Head of caudate nucleus (tissue), 42 donors: ENCODE measurements around the gene ARAP1.
A peak's percentile ranks its signal among the peaks of the same experiment; 100 is the strongest.

Experiments used
- DNase-seq, 42 donors: peaks; one replicate each; pipeline versions ENCODE4 v3.0.0 to v3.0.0-alpha.2; 2020 to 2021; ENCODE audit warnings: mixed read lengths in 7 of 42
- intact Hi-C: fragments of 100-400 bp; cut with DNase I; formaldehyde crosslinking; loops from one replicate; pipeline ENCODE4 v1.15.0; 2022

ARAP1 gene

DNA sequence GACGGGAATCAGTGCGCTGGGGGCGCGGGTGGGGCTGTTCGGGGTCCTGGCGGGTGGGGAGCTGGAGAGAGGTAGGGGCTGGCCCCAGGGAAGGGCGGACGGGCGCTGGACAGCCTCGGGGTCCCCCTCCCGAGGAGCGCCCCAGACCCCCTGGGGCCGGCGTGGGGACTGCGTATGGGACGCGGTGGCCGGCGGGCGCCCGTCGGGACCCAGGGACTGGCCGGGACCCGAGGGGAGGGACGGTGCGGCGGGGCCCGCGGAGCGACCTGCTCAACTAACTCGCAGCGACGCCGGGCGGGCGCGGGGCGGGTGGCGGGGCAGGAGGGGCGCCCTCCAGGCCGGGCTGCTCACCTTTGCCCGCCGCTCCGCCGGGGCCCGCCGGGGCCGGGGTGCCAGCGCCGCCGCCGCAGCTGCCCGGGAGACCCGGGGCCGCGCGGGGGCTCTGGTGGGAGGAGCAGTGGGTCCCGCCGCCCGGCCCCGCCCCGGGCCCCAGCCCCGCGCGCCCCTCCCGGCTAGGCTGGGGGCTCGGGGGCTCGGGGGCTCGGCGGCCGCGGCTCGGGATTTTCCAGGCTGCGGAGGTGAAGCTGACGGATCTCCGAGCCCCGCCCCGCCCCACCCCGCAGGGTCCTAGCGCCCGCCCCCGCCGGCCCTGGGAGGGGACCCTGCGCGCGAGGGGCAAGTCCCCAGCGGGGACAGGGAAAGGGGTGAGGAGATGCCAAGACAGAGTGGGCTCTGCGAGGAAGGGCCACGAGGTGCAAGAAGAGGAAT is 29.3 kb upstream of the ARAP1 start:
- intact Hi-C loops: no loop called here
- peak in 18 of 42 donors; percentile 37 to 79 (median 49) for DNase-seq

DNA sequence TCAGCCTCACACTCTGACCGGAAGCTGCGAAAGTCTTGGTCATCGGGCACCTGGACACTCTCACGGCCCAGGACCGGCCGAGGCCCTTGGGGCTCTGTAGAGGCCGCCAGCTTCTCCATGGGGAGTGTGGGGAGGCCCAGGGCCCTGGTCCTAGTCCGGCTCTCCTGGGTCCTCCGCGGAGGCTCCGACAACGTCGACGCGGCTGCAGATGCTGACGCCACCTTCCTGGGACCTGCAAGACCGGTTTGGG is 28.8 kb upstream of the ARAP1 start:
- intact Hi-C loops: no loop called here
- no peak for DNase-seq

DNA sequence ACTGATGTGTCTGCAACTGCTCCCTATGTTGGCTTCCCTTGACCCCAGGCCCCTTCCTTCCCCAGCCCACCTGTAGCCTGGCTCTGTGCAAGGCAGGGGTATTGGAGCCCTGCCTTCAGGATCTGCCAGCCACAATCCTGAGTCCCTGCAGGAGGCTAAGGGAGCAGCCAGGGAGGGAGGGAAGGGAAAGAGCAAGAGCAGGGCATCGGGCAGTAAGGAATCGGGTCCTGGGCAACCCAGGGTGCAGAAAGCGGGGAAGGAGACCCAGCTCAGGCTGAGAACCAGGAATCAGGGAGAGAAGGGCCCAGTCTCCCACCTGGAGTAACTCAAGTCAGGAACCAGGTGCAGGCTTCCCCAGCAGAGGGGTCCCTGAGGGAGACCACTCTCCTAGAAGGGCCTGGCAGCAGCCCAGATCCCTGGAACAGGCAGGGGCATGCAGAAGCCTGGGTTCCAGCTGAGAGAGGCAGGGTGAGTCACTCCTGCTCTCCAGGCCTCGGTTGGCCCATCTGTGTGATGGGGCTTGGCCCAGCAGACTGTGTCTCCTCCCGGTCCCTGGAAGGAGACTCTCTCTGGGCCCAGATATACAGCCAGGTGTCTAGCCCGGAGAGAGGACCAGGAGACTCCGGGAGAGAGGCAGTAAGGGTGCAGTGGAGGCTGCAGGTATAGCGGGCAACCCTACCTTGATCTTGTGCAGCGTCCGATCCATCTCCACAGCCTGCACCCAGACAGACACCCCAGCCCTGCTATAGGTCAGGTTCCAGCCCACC is 28.3 kb upstream of the ARAP1 start:
- no peak for DNase-seq
- intact Hi-C loops: no loop called here

DNA sequence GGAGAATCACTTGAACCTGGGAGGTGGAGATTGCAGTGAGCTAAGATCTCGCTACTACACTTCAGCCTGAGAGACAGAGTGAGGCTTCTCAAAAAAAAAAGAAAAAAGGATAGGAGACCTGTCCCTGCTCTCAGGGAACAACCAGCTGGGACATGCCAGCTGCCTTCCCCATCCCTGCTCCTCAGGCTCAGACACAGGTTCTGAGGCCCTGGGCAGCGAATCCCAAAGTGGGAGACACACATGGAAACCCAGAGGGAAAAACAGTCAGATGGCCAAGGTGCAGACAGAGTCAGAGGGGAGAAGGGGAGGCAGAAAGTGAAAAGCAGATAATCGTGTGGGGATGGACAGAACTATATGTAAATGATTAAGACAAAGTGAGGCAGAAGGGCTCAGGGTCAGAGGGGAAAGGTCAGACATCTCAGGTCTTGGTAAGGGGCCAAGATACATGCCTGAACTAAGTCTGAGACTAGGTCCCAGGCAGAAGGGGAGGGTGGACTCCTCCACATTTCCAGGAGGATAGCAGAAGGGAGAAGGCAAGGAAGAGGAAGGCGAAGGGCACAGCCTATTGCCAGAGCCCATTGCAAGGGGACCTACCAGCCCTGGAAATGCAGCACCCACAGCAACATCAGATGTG is 27.4 kb upstream of the ARAP1 start:
- no peak for DNase-seq
- intact Hi-C loops: no loop called here

DNA sequence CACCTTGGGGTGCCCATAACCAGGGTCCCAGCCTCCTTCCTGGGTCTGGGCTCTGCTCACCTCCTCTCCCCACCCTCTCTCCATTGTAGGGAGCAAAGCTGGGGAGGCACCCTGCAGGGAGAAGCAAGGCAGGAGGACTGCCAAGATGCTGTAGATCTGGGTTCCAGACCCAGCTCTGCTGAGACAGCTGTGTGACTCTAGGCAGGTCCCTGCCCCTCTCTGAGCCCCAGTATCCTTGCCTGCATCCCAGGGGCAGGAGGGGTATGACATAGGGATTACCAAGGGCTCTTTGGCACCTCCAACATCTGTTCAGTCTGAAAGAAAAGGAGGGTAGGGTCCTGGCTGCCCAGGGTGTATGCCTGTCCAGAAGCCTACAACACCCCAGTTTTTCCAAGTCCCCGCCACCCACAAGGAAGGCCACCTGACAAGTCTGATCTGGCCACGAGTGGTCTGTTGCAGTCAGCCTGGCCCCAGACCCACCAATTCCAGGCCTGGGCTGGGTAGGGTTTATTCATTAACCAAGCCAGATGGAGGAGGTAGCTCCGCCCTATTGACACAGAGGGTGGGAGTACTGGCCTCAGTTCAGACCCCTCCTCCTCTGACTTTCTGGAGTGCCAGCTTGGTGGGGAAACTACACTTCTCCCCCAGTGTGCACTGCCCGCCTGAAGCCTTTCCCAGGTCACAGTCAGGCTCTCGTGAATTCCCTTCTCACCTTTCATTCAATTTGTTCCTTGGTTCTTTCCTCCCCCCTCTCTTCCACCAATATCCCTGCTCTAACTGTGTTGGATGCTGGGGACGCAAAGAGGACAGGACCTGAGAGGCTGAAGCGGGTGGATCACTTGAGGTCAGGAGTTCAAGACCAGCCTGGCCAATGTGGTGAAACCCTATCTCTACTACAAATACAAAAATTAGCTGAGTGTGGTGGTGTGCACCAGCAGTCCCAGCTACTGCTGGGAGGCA is 26.6 kb upstream of the ARAP1 start:
- DNase-seq: no peak
- intact Hi-C loops: no loop called here

DNA sequence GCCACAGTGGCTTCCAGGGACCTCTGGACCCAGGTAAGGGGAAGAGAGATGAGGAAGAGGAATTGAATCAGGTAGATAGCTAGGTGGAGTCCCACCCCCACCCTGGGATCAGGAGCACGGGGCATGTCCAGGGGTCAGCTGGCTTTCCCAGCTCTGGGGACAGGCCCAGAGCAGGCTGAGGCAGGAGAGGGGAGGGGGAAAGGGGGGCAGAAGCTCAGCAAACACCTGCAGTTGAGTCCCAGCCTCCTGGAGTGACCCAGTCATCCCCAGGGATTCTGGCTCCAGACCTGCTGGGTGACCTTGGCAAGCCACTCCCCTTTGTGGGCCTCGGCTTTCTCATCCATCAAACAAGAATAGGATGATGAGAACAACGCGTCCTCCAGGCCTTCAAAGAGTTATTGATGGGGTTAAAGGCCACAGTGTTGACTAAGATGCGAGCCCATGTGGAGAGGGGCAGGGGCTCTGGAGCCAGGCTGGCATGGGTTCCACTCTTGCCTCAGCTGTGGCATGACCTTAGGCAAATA is 25.6 kb upstream of the ARAP1 start:
- intact Hi-C loops: no loop called here
- peak in 11 of 42 donors; percentile 24 to 85 (median 49) for DNase-seq

DNA sequence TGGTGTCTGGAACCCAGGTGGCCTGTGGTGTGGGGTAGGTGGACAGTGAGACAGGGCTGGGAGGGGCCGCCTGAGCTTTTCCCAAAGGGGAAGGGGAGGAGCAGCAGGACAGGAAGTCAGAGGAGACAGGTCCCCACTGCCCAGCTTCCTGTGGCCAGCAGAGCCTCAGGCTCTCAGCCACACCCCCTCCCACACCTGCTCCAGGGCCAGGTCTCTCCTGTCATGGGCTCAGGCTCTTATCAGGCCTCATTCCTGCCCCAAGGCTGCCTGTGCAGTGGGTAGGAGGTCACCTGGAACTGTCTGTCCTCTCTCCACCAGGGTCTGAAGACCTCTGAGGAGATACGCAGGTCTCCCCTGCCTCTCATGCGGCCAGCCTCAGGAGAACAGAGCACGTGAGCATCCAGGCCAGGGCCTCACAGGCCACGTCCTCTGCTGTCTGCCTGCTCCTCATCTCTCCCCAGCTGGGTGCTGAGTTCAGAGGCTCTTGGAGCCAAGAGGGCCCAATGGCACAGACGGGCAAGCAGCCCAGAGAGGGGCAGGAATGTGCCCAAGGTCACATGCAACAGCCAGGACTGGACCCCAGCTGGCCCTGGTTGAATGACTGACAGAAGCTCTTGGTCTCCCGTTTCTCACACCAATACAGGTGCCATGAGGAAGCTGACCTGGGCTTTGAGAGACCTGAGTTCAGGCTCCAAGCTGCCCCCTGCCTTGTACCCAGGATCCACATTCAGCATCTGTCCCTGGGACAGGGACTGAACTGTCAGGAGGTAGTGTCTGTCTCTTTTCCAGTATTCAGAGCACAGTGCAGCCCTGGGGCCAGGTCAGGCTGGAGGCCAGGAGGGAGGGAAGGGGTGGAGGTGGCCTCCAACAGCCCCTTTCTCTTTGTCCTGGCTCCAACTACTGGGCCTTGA is 24.9 kb upstream of the ARAP1 start:
- DNase-seq: peak; percentile 59 to 95 (median 80)
- intact Hi-C loops: no loop called here

DNA sequence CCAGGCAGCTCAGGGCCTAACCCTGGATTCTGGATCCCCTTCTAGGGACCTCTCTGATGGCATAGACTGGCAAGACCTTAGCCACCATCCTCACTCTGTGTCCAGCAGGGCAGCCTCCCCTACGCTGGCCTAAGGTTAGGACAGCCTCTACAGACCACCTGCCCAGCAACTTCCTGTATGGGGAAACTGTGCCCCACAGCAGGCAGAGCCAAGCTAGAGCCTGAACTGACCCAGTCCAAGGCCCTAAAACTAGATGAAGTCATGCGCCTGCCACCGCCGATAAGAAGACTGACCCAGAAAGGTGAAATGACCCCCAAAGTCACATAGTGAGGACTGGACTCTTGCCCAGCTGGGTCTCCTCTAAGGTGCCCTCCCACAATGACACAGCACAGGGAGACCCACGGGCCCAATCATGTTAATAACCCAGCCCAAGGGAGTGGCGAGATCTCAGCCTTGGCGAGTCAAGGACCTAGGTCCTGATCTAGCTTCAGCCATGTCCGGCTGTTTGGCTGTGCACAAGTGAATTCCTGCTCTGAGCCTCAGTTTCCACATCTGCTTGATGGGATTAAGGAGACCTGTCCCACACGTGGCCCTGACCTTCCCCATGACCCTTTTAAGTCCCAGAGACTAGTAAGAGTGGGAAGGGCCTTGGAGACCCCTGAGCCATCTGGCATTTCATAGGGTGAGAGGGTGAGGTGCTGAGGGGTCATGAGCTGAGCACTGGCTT is 24.1 kb upstream of the ARAP1 start:
- DNase-seq: no peak
- intact Hi-C loops: no loop called here

DNA sequence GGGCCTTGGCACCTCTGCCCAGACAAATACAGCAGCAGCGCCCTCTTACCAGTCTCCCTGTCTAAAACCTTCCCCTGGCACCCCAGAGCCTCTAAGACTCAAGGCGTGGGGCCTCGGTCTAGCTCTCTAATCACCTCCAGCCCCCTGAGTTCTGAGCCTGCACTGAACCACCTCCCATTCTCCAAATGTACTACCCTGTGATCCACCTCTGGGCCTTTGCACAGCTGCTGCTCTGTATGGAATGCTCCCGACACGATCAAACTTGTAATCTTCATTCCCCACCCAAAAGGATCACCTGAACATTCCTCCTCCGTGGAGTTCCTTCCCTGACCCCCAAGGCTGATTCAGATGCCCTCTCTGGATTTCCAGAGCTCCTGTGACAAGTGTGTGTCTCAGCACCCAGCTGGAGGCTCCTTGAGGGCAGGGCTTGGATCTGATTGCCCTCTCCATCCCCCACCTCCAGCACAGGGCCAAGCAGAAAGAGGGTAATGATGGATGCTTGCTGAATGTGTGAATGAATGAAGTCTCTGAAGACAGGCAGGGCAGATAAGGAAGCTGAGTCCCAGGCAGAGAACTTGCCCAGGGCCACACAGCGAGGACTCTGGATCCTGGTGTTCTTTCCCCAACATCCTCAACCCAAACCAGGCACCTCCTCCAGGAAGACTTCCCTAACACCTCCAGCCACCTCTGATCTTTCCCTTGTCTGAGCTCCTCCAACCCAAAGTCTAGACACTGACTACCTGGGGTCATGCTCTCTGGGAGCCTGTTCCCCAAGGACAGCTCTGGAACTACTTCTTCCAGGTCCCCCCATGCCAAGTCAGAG is 23.3 kb upstream of the ARAP1 start:
- intact Hi-C loops: no loop called here
- no peak for DNase-seq

DNA sequence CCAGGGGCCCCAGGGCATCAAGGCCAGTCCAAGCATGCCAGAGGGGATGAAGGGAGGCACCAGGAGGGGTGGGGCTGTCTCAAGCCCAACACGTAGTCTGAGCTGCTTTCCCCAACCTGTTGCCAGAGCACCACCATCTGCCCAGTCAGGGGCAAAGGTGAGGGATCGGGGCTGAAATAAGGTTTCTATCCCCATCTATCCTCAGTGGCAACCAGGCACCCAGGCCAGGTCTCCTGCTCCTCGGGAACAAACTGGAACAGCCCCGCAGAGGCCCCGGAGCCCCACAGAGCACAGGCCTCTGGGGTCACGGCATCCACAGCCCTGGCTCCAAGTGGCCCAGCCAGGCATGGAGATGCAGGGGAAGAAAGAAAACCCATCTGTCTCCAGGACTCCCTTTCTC is 22.3 kb upstream of the ARAP1 start:
- DNase-seq: no peak
- intact Hi-C loops: no loop called here

DNA sequence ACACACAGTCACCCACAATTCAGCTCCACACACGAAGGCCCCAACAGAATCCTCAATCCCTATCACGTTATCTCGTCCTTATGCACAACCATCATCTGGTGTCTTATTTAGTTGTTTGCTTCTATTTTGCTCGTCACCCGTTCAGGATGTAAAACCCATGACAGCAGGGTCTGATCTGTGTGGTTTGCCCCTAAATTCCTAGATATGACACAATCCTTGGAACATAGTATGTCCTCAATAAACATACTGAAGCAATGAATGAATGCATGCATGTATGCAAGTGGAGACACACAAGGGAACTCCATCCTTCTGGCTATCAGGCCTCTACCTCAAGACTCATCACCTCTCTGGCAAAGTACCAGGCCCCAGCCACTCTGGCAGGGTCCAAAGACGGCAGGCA is 21.5 kb upstream of the ARAP1 start:
- intact Hi-C loops: no loop called here
- no peak for DNase-seq

DNA sequence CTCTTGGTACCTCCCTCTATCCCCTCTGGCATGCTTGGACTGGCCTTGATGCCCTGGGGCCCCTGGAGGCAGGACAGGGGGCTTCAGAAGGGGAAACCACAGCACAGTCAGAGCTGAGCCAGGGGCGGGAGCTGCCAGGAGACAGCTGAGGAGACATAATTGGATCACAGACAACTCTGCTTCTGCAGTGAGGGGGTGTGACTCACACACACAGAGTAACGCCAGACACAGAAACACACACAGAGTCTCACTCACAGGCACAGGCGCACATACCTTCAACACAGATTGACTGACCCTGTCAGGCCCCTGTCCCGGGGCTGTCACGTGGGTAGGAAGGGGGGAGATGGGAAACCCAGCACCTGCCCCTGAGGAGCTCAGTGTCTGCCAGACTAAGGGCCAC is 21.1 kb upstream of the ARAP1 start:
- intact Hi-C loops: no loop called here
- DNase-seq: peak in 37 of 42 donors; percentile 34 to 92 (median 70)

DNA sequence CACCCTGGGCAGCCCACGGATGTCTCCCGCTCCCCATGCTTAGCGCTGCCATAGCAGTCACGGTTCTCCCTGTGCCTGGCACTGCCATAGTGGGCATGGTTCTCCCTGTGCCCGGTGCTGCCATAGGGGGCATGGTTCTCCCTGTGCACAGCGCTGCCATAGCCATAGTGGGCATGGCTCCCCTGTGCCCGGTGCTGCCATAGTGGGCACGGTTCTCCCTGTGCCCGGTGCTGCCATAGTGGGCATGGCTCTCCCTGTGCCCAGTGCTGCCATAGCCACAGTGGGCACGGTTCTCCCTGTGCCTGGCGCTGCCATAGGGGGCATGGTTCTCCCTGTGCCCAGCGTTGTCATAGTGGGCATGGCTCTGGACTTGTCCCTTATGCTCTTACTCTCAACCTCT is 19.9 kb upstream of the ARAP1 start:
- intact Hi-C loops: no loop called here
- DNase-seq: no peak

DNA sequence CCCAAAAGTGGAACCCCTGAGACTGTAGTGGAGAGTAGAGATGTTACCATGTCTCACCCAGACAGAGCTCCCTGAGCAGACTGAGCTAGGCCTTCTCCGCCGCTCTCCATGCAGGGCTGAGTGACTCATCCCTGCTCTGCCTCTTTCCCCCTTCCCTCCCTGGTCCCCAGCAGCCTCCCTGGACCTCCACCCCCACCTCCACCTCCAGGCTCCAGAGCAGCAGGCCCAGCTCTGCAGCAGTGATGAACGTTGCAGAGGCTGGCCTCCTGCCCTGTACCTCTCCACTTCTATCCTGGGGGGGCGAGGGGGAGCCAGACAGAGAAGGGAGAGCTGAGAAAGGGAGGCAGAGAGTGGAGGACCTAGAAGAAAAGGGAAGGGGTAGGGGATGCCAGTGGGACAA is 19.3 kb upstream of the ARAP1 start:
- intact Hi-C loops: no loop called here
- DNase-seq: peak in 3 of 42 donors; percentile 34 to 76 (median 52)

DNA sequence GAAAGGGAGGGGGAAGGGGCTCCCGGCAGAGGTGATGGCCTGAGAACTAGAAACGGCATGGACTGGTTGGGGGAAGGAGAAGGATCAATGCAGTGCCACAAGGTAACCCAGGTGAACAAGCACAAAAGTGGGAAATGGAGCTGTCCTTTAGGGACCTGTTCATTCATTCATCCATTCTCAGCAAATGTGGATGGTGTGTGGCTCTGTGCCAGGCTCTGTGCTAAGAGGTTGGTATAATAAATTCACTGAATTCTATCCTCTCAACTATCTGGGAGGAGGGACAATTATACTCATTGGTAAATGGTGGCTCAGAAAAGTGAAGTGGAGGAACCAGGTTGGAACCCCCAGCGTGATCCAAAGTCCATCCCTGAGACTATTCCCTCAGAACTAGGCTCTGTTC is 18.6 kb upstream of the ARAP1 start:
- intact Hi-C loops: no loop called here
- no peak for DNase-seq

DNA sequence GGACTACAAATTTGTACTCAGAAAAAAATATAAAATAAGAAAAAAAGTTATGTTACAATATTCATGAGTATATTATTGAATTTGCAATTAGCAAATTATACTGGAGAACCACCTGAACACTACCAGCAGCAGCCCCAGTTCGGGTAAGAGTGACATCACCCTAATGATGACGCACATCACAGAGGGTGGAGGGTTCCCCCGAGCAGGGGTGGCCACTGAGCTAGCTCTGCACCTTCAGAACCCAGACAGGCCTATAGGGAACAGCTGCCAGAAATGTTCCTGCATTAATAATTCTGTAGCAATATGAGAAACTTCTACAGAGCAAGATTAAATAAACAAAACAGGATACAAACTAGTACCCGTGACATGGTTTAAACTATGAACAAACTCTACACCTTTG is 17.5 kb upstream of the ARAP1 start:
- intact Hi-C loops: no loop called here
- DNase-seq: no peak

DNA sequence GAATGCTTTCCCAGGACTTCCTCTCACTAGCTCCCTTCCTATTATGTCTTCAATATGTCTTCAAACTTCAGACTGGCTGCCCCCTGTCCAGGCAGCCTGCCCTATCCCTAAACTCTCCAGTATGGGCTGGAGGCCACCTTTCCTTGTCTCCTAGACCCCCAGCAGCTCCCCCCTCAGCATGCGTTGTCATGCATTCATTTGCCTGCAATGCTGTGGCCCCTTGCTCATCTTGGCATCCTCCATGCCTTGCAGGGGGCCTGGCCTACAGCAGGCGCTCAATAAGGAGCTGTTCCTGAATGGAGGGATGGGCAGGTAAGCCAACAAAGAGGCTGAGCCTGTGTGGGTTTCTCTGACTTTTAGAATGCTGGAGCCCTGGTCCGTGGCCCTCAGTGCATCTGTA is 16.4 kb upstream of the ARAP1 start:
- intact Hi-C loops: no loop called here

More for the DNA sequence above, 16.4 kb upstream of the ARAP1 start:
- no peak for DNase-seq
